Loucy (cell line): Measurements from ENCODE around the gene GRID2.

ENCODE experiments used
- H2AFZ ChIP-seq: fragments of 200-600 bp; sonication (generic); 2 replicates; pipeline ENCODE4 v1.6.0; 2016; ENCODE audit warnings: antibody characterized with exemption, mild to moderate bottlenecking, low read length, moderate library complexity
- H3F3A ChIP-seq: fragments of 200-600 bp; 2 replicates; pipeline ENCODE4 v1.6.0; 2016; ENCODE audit warnings: antibody characterized with exemption, low read depth, mild to moderate bottlenecking
- H3K27me3 ChIP-seq: fragments of 200-600 bp; sonication (generic); 2 replicates; pipeline ENCODE4 v1.6.1; 2014; ENCODE audit warnings: low read length, mild to moderate bottlenecking; ENCODE audit not compliant: insufficient read depth, poor library complexity, severe bottlenecking
- H3K36me3 ChIP-seq: fragments of 200-600 bp; sonication (generic); 2 replicates; pipeline ENCODE4 v1.6.1; 2016; ENCODE audit warnings: low read length; ENCODE audit not compliant: insufficient read depth
- H3K4me1 ChIP-seq: fragments of 200-600 bp; sonication (generic); 2 replicates; pipeline ENCODE4 v1.5.1; 2014; ENCODE audit warnings: low read length, mild to moderate bottlenecking; ENCODE audit not compliant: insufficient read depth, poor library complexity, severe bottlenecking
- H3K4me2 ChIP-seq: fragments of 200-600 bp; sonication (generic); 2 replicates; pipeline ENCODE4 v1.6.0; 2014; ENCODE audit warnings: antibody characterized with exemption, low read length, low read depth, mild to moderate bottlenecking; ENCODE audit not compliant: poor library complexity, severe bottlenecking
- H3K4me3 ChIP-seq: fragments of 200-600 bp; sonication (generic); 2 replicates; pipeline ENCODE4 v1.5.1; 2014; ENCODE audit warnings: low read length, mild to moderate bottlenecking, mixed read lengths; ENCODE audit not compliant: poor library complexity, severe bottlenecking
- H3K79me2 ChIP-seq: fragments of 200-600 bp; sonication (generic); 2 replicates; pipeline ENCODE4 v1.6.1; 2014; ENCODE audit warnings: low read length; ENCODE audit not compliant: insufficient read depth
- H3K9ac ChIP-seq: fragments of 200-600 bp; sonication (generic); 2 replicates; pipeline ENCODE4 v1.6.0; 2014; ENCODE audit warnings: mild to moderate bottlenecking, low read depth, low read length, moderate library complexity; ENCODE audit not compliant: poor library complexity, severe bottlenecking
- H3K9me2 ChIP-seq: fragments of 200-600 bp; sonication (generic); replicated peaks from 2 replicates; pipeline ENCODE4 v1.6.1; 2016; ENCODE audit warnings: low read depth, low read length, mixed read lengths
- H3K9me3 ChIP-seq: fragments of 200-600 bp; sonication (generic); 2 replicates; pipeline ENCODE4 v1.6.1; 2014; ENCODE audit warnings: mild to moderate bottlenecking, antibody characterized with exemption, low read length, low read depth; ENCODE audit not compliant: insufficient read depth
- H4K20me1 ChIP-seq: fragments of 200-600 bp; sonication (generic); 2 replicates; pipeline ENCODE4 v1.6.0; 2014; ENCODE audit warnings: antibody characterized with exemption, low read length, mild to moderate bottlenecking; ENCODE audit not compliant: insufficient read depth, poor library complexity, severe bottlenecking
- CTCF ChIP-seq: fragments of 200-600 bp; sonication (generic); conservative IDR thresholded peaks from 2 replicates; pipeline ENCODE4 v1.5.1; 2014; ENCODE audit warnings: mild to moderate bottlenecking, antibody characterized with exemption, low read length
- EZH2phosphoT487 ChIP-seq: fragments of 200-600 bp; IDR thresholded peaks from 2 replicates; pipeline ENCODE4 v1.6.1; 2018; ENCODE audit warnings: antibody characterized with exemption, mild to moderate bottlenecking, moderate library complexity, borderline replicate concordance

The GRID2 gene

GRCh38 chr4:92461732-92462131, 158.0 kb downstream of the GRID2 start:
- no peaks in the 10 kb centered on the region for H3K9me3 ChIP-seq
- no peaks in the 10 kb centered on the region for H4K20me1 ChIP-seq

DNA sequence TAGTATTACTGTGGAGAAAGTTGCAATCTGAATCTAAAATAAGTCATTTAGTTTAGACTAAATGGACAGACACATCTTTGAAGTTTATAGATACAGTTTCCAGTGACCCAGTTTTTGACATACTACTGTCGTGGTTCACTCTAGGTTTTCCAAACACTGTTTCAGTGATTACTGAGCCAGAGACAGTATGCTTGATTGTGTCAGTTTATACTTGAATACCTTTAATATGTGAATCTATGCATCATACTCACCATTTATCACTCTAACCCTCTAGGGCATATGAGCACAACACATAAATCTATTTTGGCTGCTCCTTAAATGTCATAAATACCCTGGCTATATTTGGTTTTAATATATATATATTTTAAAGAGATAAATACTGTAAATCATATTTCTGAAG, 173.5 kb downstream of the GRID2 start:
- H3K4me2 ChIP-seq = no peak overlapping the region
- no peaks in the 10 kb centered on the region for H3K9me2 ChIP-seq

More at GRCh38 chr4:92461732-92462131, 158.0 kb downstream of the GRID2 start:
- Histone ChIP-seq H3K36me3 (no peaks in the 10 kb centered on the region), H3K79me2 (no peaks in the 10 kb centered on the region), H2AFZ (no peak overlapping the region), H3F3A (no peaks in the 10 kb centered on the region), H3K4me3 (no peak overlapping the region), H3K4me1 (no peaks in the 10 kb centered on the region), H3K9me2 (no peaks in the 10 kb centered on the region), H3K4me2 (no peak overlapping the region), H3K27me3 (no peaks in the 10 kb centered on the region), H3K9ac (no peak overlapping the region)
- TF ChIP-seq EZH2phosphoT487 (no peak), CTCF (no peak)

GRCh38 chr4:92483341-92483740, 179.6 kb downstream of the GRID2 start:
- no peaks in the 10 kb centered on the region for H3K9me3 ChIP-seq
- no peaks in the 10 kb centered on the region for H3K9me2 ChIP-seq
- no peaks in the 10 kb centered on the region for H3F3A ChIP-seq
- no peaks in the 10 kb centered on the region for H3K27me3 ChIP-seq
- TF ChIP-seq EZH2phosphoT487 = no peak
- no peak for TF ChIP-seq CTCF
- H4K20me1 ChIP-seq = no peaks in the 10 kb centered on the region
- no peaks in the 10 kb centered on the region for H3K4me1 ChIP-seq
- no peak overlapping the region for H2AFZ ChIP-seq
- H3K79me2 ChIP-seq = no peaks in the 10 kb centered on the region
- H3K4me3 ChIP-seq = no peak overlapping the region
- H3K36me3 ChIP-seq = no peaks in the 10 kb centered on the region
- no peak overlapping the region for H3K4me2 ChIP-seq
- no peak overlapping the region for H3K9ac ChIP-seq

More for the DNA sequence above, 173.5 kb downstream of the GRID2 start:
- no peaks in the 10 kb centered on the region for H3K36me3 ChIP-seq
- H3K9me3 ChIP-seq = no peaks in the 10 kb centered on the region
- no peak overlapping the region for H3K4me3 ChIP-seq
- H3K9ac ChIP-seq = no peak overlapping the region
- no peaks in the 10 kb centered on the region for H4K20me1 ChIP-seq
- TF ChIP-seq CTCF (no peak), EZH2phosphoT487 (no peak)
- no peaks in the 10 kb centered on the region for H3K27me3 ChIP-seq
- H3K79me2 ChIP-seq = no peaks in the 10 kb centered on the region
- H2AFZ ChIP-seq = no peak overlapping the region
- no peaks in the 10 kb centered on the region for H3K4me1 ChIP-seq
- no peaks in the 10 kb centered on the region for H3F3A ChIP-seq
